ENCODE data around the gene EVI5.
"Not testable (repeated sequence)": the region's sequence is repeated elsewhere in the genome, so short reads cannot be mapped to it uniquely, and the experiment has no call there.

The EVI5 gene

DNA sequence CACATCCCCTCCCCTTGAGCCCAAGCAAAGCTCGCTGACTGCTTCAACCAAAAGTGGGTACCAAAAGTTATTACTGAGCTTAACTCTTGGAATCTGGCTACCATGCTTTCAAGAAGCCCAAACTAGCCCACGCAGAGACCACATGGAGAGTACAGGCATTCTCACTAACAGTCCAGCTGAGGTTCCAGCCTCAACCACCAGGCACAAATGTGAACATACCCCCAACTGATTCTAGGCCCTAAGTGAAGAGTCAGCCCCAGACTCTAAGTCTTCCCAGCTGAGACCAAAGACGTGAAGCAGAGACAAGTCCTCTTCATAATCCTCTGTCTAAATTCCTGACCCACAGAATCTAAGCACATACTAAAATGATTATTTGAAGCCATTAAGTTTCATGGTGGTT, 36.8 kb downstream of the EVI5 start:
- no peak for DNase-seq (ENCODE audit: low read depth)

DNA sequence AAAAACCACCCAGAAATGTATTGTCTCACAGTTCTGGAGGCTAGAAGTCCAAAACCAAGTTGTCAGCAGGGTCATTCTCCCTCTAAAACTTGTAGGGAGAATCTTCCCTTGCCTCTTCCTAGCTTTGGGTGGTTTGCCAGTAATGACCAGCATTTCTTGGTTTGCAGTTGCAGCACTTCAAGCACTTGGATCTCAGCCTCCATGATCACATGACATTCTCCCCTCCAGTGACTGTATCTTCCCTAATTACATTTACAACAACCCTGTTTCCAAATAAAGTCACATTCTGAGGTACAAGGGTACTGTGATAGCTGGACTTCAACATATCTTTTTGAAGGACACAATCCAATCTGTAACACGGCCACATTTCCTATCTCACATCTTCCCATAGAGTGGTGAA, 37.2 kb downstream of the EVI5 start:
- DNase-seq (ENCODE audit: low read depth) = peak; percentile 43

DNA sequence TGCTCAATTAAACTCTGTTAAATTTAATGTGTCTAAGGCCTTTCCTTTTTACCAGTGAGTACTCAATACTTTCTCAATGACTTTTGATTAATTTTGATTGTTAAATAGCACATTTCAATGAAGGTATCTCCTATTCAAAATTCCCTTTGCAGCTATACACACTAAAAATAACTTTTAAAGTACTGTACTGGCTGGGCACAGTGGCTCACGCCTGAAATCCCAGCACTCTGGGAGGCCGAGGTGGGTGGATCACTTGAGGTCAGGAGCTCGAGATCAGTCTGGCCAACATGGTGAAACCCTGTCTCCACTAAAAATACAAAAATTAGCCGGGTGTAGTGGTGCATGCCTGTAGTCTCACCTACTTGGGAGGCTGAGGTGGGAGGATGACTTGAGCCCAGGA, 38.7 kb downstream of the EVI5 start:
- not testable (repeated sequence) for DNase-seq (ENCODE audit: low read depth)

- no peak for DNase-seq (ENCODE audit: low read depth)
Observed at GRCh38 chr1:92743221-92743620, 41.7 kb downstream of the EVI5 start.

DNA sequence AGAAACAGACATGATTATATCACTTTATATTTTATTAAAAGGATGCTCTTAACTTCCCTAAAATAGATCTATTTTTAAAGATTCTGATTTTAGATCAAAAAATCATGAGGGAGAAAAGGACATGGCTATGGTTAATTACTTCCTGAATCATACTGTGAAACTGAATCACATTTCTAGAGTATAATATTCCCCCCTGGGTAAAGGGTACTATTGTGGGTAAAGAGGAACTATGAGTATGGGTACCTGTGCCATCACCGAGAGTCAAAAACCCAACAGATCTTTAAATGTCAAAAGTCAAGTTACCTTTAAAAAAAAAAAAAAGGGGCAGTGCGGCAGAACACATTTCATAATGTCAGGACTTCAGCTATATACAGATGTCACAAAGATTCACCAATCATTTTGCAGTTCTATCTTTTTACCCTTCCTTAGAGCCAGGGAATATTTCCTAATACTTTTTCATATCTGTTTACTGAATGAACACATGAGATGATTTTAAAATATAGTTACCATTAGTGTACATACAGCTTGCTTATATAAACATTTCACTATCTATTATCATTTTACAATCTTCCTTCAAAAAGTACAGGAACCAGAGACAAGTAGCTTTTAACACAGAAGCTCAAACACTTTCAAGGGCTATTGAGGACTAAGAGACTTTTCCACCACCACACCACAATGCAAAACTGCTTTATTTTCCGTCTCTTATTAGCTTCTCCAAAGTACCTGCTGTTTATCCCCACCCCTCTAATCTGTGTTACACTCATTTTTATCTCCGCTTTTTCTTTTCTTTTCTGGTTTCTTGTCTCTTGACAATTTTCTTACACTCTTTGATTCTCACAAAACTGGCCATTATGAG, 45.0 kb downstream of the EVI5 start:
- no peak for DNase-seq (ENCODE audit: low read depth)

DNA sequence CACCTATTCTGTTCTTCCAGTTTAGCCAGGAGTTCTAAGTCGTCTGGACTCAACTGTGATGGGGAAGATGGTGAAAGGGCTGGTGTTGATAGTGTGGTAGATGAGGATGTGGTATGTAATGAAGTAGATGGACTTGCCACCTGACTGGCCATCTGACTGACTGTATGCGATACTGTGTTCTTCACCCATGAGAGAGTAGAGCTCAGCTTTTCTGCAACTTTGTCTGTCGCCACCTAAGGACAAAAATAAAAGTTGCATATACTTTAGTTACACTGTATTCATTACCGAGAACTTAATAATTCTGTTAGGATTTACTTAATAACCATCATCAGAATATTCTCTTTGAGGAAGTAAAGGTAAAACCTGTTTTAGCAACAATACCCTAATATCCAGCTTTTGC, 48.5 kb downstream of the EVI5 start:
- DNase-seq (ENCODE audit: low read depth) = no peak

DNA sequence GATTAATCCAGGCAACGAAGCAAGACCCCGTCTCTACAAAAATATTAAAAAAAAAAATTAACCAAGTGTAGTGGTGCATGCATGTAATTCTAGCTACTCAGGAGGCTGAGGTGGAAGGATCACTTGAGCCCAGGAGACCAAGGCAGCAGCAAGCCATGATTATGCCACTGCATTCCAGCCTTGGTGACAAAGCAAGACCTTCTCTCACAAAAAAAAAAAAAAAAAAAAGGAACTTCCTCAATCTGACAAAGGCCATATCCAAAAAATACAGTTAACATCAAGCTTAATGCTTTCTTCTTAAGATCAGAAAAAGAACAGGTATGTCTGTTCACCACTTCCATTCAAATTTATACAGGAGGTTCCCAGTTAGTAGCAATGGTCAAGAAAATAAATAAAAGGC, 54.4 kb downstream of the EVI5 start:
- no peak for DNase-seq (ENCODE audit: low read depth)

DNA sequence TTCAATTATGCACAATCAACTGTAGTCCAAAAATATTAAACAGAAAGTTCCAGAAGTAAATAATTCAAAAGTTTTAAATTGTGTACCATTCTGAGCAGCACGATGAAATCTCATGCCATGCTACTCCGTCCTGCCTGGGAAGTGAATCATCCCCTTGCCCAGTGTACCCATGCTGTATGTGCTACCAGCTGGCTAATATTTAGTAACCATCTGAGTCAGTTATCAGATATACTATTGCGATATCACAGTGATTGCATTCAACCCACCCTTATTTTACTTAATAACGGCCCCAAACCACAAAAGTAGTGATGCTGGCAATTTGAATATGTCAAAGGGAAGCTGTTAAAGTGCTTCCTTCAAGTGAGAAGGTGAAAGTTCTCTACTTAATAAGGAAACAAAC, 56.2 kb downstream of the EVI5 start:
- no peak for DNase-seq (ENCODE audit: low read depth)

- not testable (repeated sequence) for DNase-seq (ENCODE audit: low read depth)
Observed at GRCh38 chr1:92723713-92724112, 61.2 kb downstream of the EVI5 start.

- no peak for DNase-seq (ENCODE audit: low read depth)
Observed at GRCh38 chr1:92721886-92722285, 63.0 kb downstream of the EVI5 start.

DNA sequence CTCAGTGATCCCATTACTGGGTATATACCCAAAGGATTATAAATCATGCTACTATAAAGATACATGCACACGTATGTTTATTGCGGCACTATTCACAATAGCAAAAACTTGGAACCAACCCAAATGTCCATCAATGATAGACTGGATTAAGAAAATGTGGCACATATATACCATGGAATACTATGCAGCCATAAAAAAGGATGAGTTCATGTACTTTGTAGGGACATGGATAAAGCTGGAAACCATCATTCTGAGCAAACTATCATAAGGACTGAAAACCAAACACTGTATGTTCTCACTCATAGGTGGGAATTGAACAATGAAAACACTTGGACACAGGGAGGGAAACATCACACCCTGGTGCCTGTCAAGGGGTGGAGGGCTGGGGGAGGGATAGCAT, 63.8 kb downstream of the EVI5 start:
- not testable (repeated sequence) for DNase-seq (ENCODE audit: low read depth)

- not testable (repeated sequence) for DNase-seq (ENCODE audit: low read depth)
Observed at GRCh38 chr1:92715476-92715951, 69.4 kb downstream of the EVI5 start.

DNA sequence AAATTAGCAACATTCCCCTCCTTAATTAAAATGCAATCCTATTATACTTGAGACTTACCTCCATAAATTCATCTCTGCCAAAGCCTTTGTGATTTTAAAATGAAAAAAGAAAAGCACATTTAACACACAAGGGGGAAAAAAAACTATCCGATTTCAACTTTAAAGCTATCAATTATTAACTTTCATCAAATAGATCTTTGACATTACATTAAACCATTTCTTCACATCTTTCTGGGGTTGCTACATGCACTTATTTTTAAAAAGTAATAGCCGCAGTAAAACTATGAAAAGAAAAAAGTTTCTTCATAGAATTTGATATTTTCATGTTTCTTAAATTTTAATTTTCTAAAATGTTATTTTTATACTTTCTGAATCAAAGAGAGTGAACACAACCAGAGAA, 71.0 kb downstream of the EVI5 start:
- DNase-seq (ENCODE audit: low read depth) = no peak

- no peak for DNase-seq (ENCODE audit: low read depth)
Observed at GRCh38 chr1:92711473-92712165, 73.3 kb downstream of the EVI5 start.

DNA sequence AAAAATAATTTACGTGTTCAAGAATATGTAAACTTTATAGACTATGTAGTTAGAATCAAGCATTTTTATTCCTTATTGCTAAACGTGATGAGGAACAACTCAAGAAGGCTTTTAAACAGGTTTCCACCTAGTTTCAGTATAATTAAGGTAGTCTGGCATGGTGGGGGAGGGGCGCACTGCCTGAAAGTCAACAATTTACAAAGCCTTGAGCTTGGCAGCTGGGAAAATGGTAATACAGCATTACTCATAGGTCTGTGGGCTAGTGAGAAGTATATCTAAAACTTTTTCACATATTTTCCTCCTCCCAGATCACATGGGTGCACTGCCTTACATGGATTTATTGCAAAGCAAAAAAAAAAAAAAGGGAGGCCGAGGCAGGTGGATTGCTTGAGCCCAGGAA, 75.2 kb downstream of the EVI5 start:
- DNase-seq (ENCODE audit: low read depth) = peak; percentile 17

DNA sequence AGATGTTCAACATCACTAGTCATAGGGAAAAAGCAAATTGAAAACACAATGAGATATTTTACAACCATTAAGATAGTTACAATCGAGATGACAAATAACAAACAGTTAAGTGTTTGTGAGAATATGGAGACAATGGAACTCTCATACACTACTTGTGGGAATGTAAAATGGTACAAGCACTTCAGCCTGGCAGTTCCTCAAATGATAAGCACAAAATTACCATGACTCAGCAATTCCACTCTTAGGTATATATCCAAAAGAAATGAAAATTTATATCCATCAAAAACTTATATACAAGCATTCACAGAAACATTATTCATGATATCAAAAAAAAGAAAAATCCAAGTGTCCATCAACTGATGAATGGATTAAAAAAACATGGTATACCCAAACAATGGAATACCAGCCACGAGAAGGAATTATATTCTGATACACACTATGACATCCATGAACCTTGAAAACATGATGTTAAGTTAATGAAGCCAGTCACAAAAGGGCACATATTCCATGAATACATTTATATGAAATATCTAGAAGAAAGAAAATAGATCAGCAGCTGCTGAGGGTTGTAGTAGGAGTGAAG, 76.4 kb downstream of the EVI5 start:
- no peak for DNase-seq (ENCODE audit: low read depth)

GRCh38 chr1:92707709-92708108, 77.2 kb downstream of the EVI5 start:
- no peak for DNase-seq (ENCODE audit: low read depth)

- no peak for DNase-seq (ENCODE audit: low read depth)
Observed at GRCh38 chr1:92707292-92707691, 77.6 kb downstream of the EVI5 start.

DNA sequence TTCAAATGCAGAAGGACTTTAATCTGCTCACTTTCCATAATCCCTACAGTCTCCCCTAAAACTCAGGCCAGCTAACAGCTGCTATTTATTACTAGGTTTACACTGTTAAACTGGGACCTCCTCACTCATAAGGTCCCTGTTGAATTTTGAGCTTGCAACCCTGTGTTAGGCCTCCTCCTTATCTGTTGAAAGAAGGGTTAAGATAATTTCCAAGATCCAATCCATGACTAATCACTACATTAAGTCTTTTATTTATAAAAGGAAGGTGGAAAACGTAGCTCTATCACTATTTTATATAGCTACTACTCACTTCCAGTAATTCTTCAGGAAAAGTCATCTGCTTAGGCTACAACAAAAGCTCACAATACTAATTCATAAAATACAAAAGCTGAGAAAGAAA, 79.5 kb downstream of the EVI5 start:
- no peak for DNase-seq (ENCODE audit: low read depth)

DNA sequence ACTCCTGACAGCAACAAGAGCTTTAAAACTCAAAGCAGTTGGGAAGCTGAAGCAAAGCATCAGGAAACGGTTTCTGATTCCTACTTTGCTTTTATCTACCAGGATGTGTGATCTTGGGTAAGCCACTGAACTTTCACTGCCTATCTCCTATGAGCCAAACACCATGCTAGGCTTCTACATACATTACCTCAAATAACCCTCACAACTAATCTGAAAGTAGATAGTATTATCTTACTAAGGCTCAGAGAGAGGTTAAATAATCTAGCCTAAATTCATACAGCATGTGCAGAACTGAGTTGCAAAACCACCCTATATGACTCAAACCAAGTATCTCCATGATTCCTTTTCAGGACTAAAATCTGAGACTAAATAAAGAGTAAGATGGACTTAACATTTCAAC, 83.8 kb downstream of the EVI5 start:
- peak; percentile 17 for DNase-seq (ENCODE audit: low read depth)

- DNase-seq (ENCODE audit: low read depth) = no peak
Observed at GRCh38 chr1:92698932-92699331, 86.0 kb downstream of the EVI5 start.

- no peak for DNase-seq (ENCODE audit: low read depth)
Observed at GRCh38 chr1:92695104-92695503, 89.8 kb downstream of the EVI5 start.

DNA sequence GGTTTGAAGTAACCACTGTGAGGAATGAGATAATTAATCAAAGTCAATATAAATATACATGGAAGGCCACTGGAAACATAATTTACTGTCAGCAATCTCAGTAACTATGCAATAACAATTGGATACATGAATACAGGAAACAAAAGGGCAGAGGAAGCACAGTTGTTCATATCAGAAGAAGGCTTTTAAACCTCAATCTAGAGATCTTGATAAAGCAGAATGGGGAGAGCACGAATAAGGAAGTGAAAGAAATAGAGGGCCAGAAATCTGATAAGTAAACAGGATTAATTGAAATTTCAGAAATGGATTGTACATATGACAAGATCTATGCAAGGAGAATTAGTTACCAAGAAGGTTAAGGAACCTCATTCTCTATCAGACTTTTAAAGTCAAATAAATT, 93.0 kb downstream of the EVI5 start:
- DNase-seq (ENCODE audit: low read depth) = no peak
